HepG2 (cell line): Measurements from ENCODE around the gene SPATA25. TPM values are rescaled to one million over a fixed set of nuclear protein-coding genes. Genes with fewer than 3 reads are reported as not detected.
A peak's percentile ranks its signal among the peaks of the same experiment; 100 is the strongest.

Experiments used
- CEBPB ChIP-seq: IDR thresholded peaks from 2 replicates; pipeline ENCODE4 v1.6.1; 2011; ENCODE audit warnings: low read depth, low read length, improper control_type of control experiment, borderline replicate concordance
- CREM ChIP-seq, 2 experiments: sonication (generic) in 1 of 2; formaldehyde crosslinking in 1 of 2; IDR thresholded peaks; 2 replicates each; pipeline versions ENCODE4 v1.4.0 to v1.6.1; 2016 to 2020; ENCODE audit warnings: antibody characterized with exemption in 1 of 2, mild to moderate bottlenecking in 1 of 2, missing genetic modification reagents in 1 of 2
- DMAP1 ChIP-seq: IDR thresholded peaks from 2 replicates; pipeline ENCODE4 v1.6.1; 2016
- HOXD1 ChIP-seq: sonication (generic); formaldehyde crosslinking; IDR thresholded peaks from 2 replicates; pipeline ENCODE4 v1.5.0; 2020; ENCODE audit warnings: missing genetic modification reagents
- KAT8 ChIP-seq: IDR thresholded peaks from 2 replicates; pipeline ENCODE4 v1.6.1; 2016; ENCODE audit warnings: missing genetic modification reagents, missing compliant biosample characterization
- MAFK ChIP-seq, 2 experiments: IDR thresholded peaks in 1 of 2; conservative IDR thresholded peaks in 1 of 2; 2 replicates each; pipeline ENCODE4 v1.6.1; 2011; ENCODE audit warnings: improper control_type of control experiment in 2 of 2, low read length in 2 of 2
- MBNL3 ChIP-seq: fragments of 250-450 bp; sonication (Bioruptor Pico); conservative IDR thresholded peaks from 2 replicates; pipeline ENCODE4 v1.8.0; 2022; ENCODE audit warnings: mild to moderate bottlenecking, inconsistent platforms
- MXI1 ChIP-seq: IDR thresholded peaks from 3 replicates; pipeline ENCODE4 v1.6.1; 2012; ENCODE audit warnings: low read depth, low read length, inconsistent platforms, borderline replicate concordance
- NBN ChIP-seq: fragments of 450-650 bp; conservative IDR thresholded peaks from 2 replicates; pipeline ENCODE4 v1.6.1; 2017
- NFKBIZ ChIP-seq: IDR thresholded peaks from 2 replicates; pipeline ENCODE4 v1.6.1; 2018; ENCODE audit warnings: missing genetic modification reagents, missing compliant biosample characterization
- NR1H2 ChIP-seq: sonication (generic); formaldehyde crosslinking; IDR thresholded peaks from 2 replicates; pipeline ENCODE4 v1.8.1; 2022; ENCODE audit warnings: low read depth, missing genetic modification reagents, borderline replicate concordance
- PITX1 ChIP-seq: sonication (generic); formaldehyde crosslinking; IDR thresholded peaks from 2 replicates; pipeline ENCODE4 v1.5.1; 2020; ENCODE audit warnings: mild to moderate bottlenecking, missing genetic modification reagents
- RAD51 ChIP-seq: fragments of 450-650 bp; IDR thresholded peaks from 2 replicates; pipeline ENCODE4 v1.6.1; 2016; ENCODE audit warnings: borderline replicate concordance
- SMAD9 ChIP-seq: sonication (generic); formaldehyde crosslinking; IDR thresholded peaks from 2 replicates; pipeline ENCODE4 v1.5.1; 2020; ENCODE audit warnings: mild to moderate bottlenecking, missing genetic modification reagents
- XRCC5 ChIP-seq: fragments of 200-400 bp; formaldehyde crosslinking; optimal IDR thresholded peaks from 2 replicates; pipeline ENCODE3; 2017; ENCODE audit warnings: mild to moderate bottlenecking, low read length
- ZBTB4 ChIP-seq: sonication (generic); formaldehyde crosslinking; IDR thresholded peaks from 2 replicates; pipeline ENCODE4 v1.4.0; 2020; ENCODE audit warnings: missing genetic modification reagents, mild to moderate bottlenecking, borderline replicate concordance
- ZBTB8A ChIP-seq: sonication (generic); formaldehyde crosslinking; IDR thresholded peaks from 2 replicates; pipeline ENCODE4 v1.4.0; 2020; ENCODE audit warnings: mild to moderate bottlenecking, low read depth, missing genetic modification reagents, borderline replicate concordance
- ZNF598 ChIP-seq: sonication (generic); formaldehyde crosslinking; IDR thresholded peaks from 2 replicates; pipeline ENCODE4 v1.5.1; 2020; ENCODE audit warnings: mild to moderate bottlenecking, missing genetic modification reagents, borderline replicate concordance
- ZNF784 ChIP-seq: sonication (generic); formaldehyde crosslinking; IDR thresholded peaks from 2 replicates; pipeline ENCODE4 v1.5.1; 2020; ENCODE audit warnings: missing genetic modification reagents, mild to moderate bottlenecking, borderline replicate concordance
- ZSCAN29 ChIP-seq: sonication (generic); formaldehyde crosslinking; conservative IDR thresholded peaks from 2 replicates; pipeline ENCODE4 v1.4.0; 2020; ENCODE audit warnings: mild to moderate bottlenecking, missing genetic modification reagents
- polyA plus RNA-seq, 8 experiments: library from polyadenylated mRNA; depleted of rRNA in 3 of 8; stranded (reverse) in 7 of 8; unstranded in 1 of 8; fragments of >200 nt; fragmentation: Illumina TruSeq in 4 of 8; extraction: Trizol in 4 of 8; gene quantifications; 2 replicates each; pipeline versions ENCODE4 v1.2.1 to v1.2.3, GENCODE V29; 2011 to 2016; ENCODE audit warnings: low read depth in 4 of 8, missing spikeins in 1 of 8, mixed read lengths in 1 of 8; ENCODE audit not compliant: insufficient read depth in 1 of 8
- total RNA-seq, 5 experiments: library from RNA; depleted of rRNA; stranded (reverse); fragments of >200 nt; fragmentation: Illumina TruSeq; extraction: Trizol; gene quantifications; 2 replicates each; pipeline ENCODE4 v1.2.3, GENCODE V29; 2016; ENCODE audit warnings: low read depth in 1 of 5
- TF ChIP-seq, protein P1 (sequence below): sonication (generic); formaldehyde crosslinking; IDR thresholded peaks from 2 replicates; pipeline ENCODE4 v1.4.0; 2020; ENCODE audit warnings: missing genetic modification reagents

The SPATA25 gene
- total and polyA plus RNA-seq, 2 of the 13 experiments (the other 11 are each of a cell fraction or from before 2014, with no cell fraction given) = 4.8 to 7.6 TPM

GRCh38 chr20:45890985-45891983 is 3.9 kb upstream of the SPATA25 start, which contains the start of the genes CTSA and NEURL2 (continued):
- peak; percentile 100 for TF ChIP-seq RAD51
- no peak; the same call in 1 of the 2 replicates for TF ChIP-seq MBNL3 (CRISPR knock-in tag)
- peak; percentile 97 for TF ChIP-seq PITX1 (CRISPR knock-in tag)
- peak; percentile 98 for TF ChIP-seq SMAD9 (CRISPR knock-in tag)
- TF ChIP-seq ZBTB8A (CRISPR knock-in tag) = peak; percentile 90; the same call in 1 of the 2 replicates
- no peak for TF ChIP-seq CEBPB
- TF ChIP-seq KAT8 (CRISPR knock-in tag) = peak; percentile 100
- peak; percentile 97 for TF ChIP-seq NR1H2 (CRISPR knock-in tag)
- TF ChIP-seq NBN = no peak
- TF ChIP-seq HOXD1 (CRISPR knock-in tag) = peak; percentile 95
- TF ChIP-seq XRCC5 = peak; percentile 95
- TF ChIP-seq NFKBIZ (CRISPR knock-in tag) = peak; percentile 99
- TF ChIP-seq ZSCAN29 = peak; percentile 98
- TF ChIP-seq MXI1 = peak; percentile 98
- peak in 1 of 2 experiments; percentile 66; a peak in 2 of 4 replicates for TF ChIP-seq MAFK (conservative IDR thresholded peaks at IDR 0.05 in 1 of 2, IDR thresholded peaks at IDR 0.05 in 1 of 2; ENCODE audit: low read length in 2 of 2)
- TF ChIP-seq ZBTB4 (CRISPR knock-in tag) = peak; percentile 95
- TF ChIP-seq CREM (IDR thresholded peaks at IDR 0.05) = peak; percentile 88
- no peak for TF ChIP-seq CREM (CRISPR knock-in tag; IDR thresholded peaks at IDR 0.05)
- TF ChIP-seq, protein P1, sequence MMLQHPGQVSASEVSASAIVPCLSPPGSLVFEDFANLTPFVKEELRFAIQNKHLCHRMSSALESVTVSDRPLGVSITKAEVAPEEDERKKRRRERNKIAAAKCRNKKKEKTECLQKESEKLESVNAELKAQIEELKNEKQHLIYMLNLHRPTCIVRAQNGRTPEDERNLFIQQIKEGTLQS (CRISPR knock-in tag) = no peak
- peak; percentile 95; the same call in 1 of the 2 replicates for TF ChIP-seq ZNF598 (CRISPR knock-in tag)
- TF ChIP-seq ZNF784 = peak; percentile 100
- peak; percentile 100 for TF ChIP-seq DMAP1 (CRISPR knock-in tag)
